Gastroesophageal sphincter (tissue), 3 donors: ENCODE results near the gene FHOD3.

Source experiments
- EP300 ChIP-seq: sonication (generic); formaldehyde crosslinking; IDR thresholded peaks from one replicate; pipeline ENCODE4 v1.6.1; 2017; ENCODE audit warnings: antibody characterized with exemption, mild to moderate bottlenecking
- POLR2A ChIP-seq, 2 donors: fragments of 450-650 bp; IDR thresholded peaks; one replicate each; pipeline ENCODE4 v1.6.1; 2017; ENCODE audit warnings: antibody characterized with exemption in 2 of 2, mild to moderate bottlenecking in 2 of 2, moderate library complexity in 1 of 2
- POLR2AphosphoS5 ChIP-seq: sonication (generic); formaldehyde crosslinking; IDR thresholded peaks from one replicate; pipeline ENCODE4 v1.6.1; 2017; ENCODE audit warnings: antibody characterized with exemption
- TF ChIP-seq, protein P1 (sequence below), 4 experiments: fragments of 200-600 bp in 2 of 4; fragments of 450-650 bp in 2 of 4; sonication (generic) in 1 of 4; IDR thresholded peaks; one replicate each; pipeline ENCODE4 v1.5.1; 2017 to 2019; ENCODE audit warnings: antibody characterized with exemption in 4 of 4, mild to moderate bottlenecking in 2 of 4, moderate library complexity in 2 of 4

DNA sequence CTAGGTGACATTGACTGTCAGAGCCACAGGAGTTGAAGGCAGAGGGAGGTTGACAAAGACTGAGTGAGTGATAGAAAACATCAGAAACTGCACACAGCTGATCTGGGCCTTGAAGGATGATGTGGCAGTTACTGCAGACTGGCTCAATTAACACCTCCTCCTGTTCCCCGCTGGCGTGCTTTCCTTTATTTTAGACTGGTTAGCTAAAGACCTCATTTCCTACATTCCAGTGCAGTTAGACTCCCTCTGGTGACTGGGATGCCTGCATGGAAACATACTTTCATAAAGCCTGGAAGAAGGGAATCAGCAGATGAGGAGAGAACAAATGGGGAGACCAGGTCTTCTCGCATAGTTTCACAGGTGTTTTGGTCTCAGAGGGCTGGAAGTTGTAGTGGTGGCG, 524.2 kb downstream of the FHOD3 start:
- TF ChIP-seq, protein P1, sequence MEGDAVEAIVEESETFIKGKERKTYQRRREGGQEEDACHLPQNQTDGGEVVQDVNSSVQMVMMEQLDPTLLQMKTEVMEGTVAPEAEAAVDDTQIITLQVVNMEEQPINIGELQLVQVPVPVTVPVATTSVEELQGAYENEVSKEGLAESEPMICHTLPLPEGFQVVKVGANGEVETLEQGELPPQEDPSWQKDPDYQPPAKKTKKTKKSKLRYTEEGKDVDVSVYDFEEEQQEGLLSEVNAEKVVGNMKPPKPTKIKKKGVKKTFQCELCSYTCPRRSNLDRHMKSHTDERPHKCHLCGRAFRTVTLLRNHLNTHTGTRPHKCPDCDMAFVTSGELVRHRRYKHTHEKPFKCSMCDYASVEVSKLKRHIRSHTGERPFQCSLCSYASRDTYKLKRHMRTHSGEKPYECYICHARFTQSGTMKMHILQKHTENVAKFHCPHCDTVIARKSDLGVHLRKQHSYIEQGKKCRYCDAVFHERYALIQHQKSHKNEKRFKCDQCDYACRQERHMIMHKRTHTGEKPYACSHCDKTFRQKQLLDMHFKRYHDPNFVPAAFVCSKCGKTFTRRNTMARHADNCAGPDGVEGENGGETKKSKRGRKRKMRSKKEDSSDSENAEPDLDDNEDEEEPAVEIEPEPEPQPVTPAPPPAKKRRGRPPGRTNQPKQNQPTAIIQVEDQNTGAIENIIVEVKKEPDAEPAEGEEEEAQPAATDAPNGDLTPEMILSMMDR (IDR thresholded peaks at IDR 0.05): no peak
- no peak for TF ChIP-seq POLR2AphosphoS5
- TF ChIP-seq EP300: no peak
- no peak for TF ChIP-seq POLR2A (IDR thresholded peaks at IDR 0.05)
